SU-DHL-6 (cell line): ENCODE results near the gene STAC.

Experiments used
- H2AFZ ChIP-seq: fragments of 200-600 bp; sonication (generic); 2 replicates; pipeline ENCODE4 v1.6.1; 2014; ENCODE audit warnings: low read depth, mild to moderate bottlenecking, moderate library complexity, mixed read lengths, antibody characterized with exemption, low read length; ENCODE audit not compliant: severe bottlenecking
- H3F3A ChIP-seq: fragments of 200-600 bp; shearing (Covaris generic); 2 replicates; pipeline ENCODE4 v1.6.0; 2016; ENCODE audit warnings: antibody characterized with exemption, mild to moderate bottlenecking; ENCODE audit not compliant: insufficient read depth
- H3K27ac ChIP-seq: fragments of 200-600 bp; sonication (generic); 2 replicates; pipeline ENCODE4 v1.5.1; 2016; ENCODE audit warnings: low read depth, mild to moderate bottlenecking, low read length, moderate library complexity, mixed read lengths
- H3K27me3 ChIP-seq: fragments of 200-600 bp; sonication (generic), shearing (Covaris generic); 2 replicates; pipeline ENCODE4 v1.6.0; 2014; ENCODE audit warnings: mild to moderate bottlenecking, low read length
- H3K36me3 ChIP-seq: fragments of 200-600 bp; sonication (generic); 2 replicates; pipeline ENCODE4 v1.6.1; 2014; ENCODE audit warnings: mild to moderate bottlenecking, low read length, mixed read lengths
- H3K4me2 ChIP-seq: fragments of 300-600, 200-600 bp; shearing (Covaris generic), sonication (generic); 2 replicates; pipeline ENCODE4 v1.6.0; 2014; ENCODE audit warnings: low read length, low read depth, mild to moderate bottlenecking; ENCODE audit not compliant: poor library complexity, severe bottlenecking
- H3K4me3 ChIP-seq: fragments of 200-600 bp; sonication (generic); 2 replicates; pipeline ENCODE4 v1.5.1; 2014; ENCODE audit warnings: antibody characterized with exemption, low read length, mild to moderate bottlenecking, mixed read lengths; ENCODE audit not compliant: insufficient read depth, poor library complexity, severe bottlenecking
- H3K79me2 ChIP-seq: fragments of 200-600 bp; sonication (generic); 2 replicates; pipeline ENCODE4 v1.6.1; 2014; ENCODE audit warnings: mild to moderate bottlenecking, low read length, moderate library complexity; ENCODE audit not compliant: insufficient read depth
- H3K9ac ChIP-seq: fragments of 200-600 bp; sonication (generic); 2 replicates; pipeline ENCODE4 v1.7.0; 2014; ENCODE audit warnings: mild to moderate bottlenecking, low read length
- H3K9me2 ChIP-seq: fragments of 200-600 bp; sonication (generic); replicated peaks from 2 replicates; pipeline ENCODE4 v1.6.1; 2014; ENCODE audit warnings: low read length; ENCODE audit not compliant: insufficient read depth
- H3K9me3 ChIP-seq: fragments of 200-600 bp; sonication (generic); 2 replicates; pipeline ENCODE4 v1.6.1; 2014; ENCODE audit warnings: low read length, mixed read lengths; ENCODE audit not compliant: insufficient read depth
- H4K20me1 ChIP-seq: fragments of 200-600 bp; sonication (generic); 2 replicates; pipeline ENCODE4 v1.6.1; 2014; ENCODE audit warnings: low read depth, mild to moderate bottlenecking, antibody characterized with exemption, low read length, moderate library complexity, mixed read lengths
- CTCF ChIP-seq: fragments of 200-600 bp; sonication (generic); IDR thresholded peaks from one replicate; pipeline ENCODE4 v1.5.1; 2017; ENCODE audit warnings: antibody characterized with exemption, mild to moderate bottlenecking, low read length, moderate library complexity; ENCODE audit not compliant: insufficient read depth, poor library complexity, severe bottlenecking
- EZH2phosphoT487 ChIP-seq: fragments of 200-600 bp; sonication (generic), shearing (Covaris generic); conservative IDR thresholded peaks from 2 replicates; pipeline ENCODE4 v1.6.1; 2018; ENCODE audit warnings: mild to moderate bottlenecking, antibody characterized with exemption, low read length, moderate library complexity, mixed read lengths

The STAC gene

GRCh38 chr3:36489101-36489500 lies 108.8 kb downstream of the STAC start:
- Histone ChIP-seq H3K9ac (no peak overlapping the region), H3F3A (no peaks in the 10 kb centered on the region), H3K9me3 (no peaks in the 10 kb centered on the region), H2AFZ (no peak overlapping the region), H3K79me2 (no peaks in the 10 kb centered on the region), H3K27ac (no peak overlapping the region), H3K9me2 (no peaks in the 10 kb centered on the region), H3K4me3 (no peak overlapping the region), H3K4me2 (no peak overlapping the region), H3K27me3 (no peaks in the 10 kb centered on the region), H4K20me1 (no peaks in the 10 kb centered on the region), H3K36me3 (no peaks in the 10 kb centered on the region)
- TF ChIP-seq EZH2phosphoT487 (no peak), CTCF (no peak)

GRCh38 chr3:36489679-36490425 lies 109.5 kb downstream of the STAC start:
- TF ChIP-seq EZH2phosphoT487 = no peak
- TF ChIP-seq CTCF = no peak
- Histone ChIP-seq H3F3A (no peaks in the 10 kb centered on the region), H3K4me2 (no peak overlapping the region), H3K9me2 (no peaks in the 10 kb centered on the region), H3K79me2 (no peaks in the 10 kb centered on the region), H3K9me3 (no peaks in the 10 kb centered on the region), H3K36me3 (no peaks in the 10 kb centered on the region), H2AFZ (no peak overlapping the region), H3K27ac (no peak overlapping the region), H3K27me3 (no peaks in the 10 kb centered on the region), H3K4me3 (no peak overlapping the region), H3K9ac (no peak overlapping the region), H4K20me1 (no peaks in the 10 kb centered on the region)

GRCh38 chr3:36493051-36493450 lies 112.7 kb downstream of the STAC start:
- Histone ChIP-seq H3K27me3 (no peaks in the 10 kb centered on the region), H2AFZ (no peak overlapping the region), H3K4me3 (no peak overlapping the region), H3K9ac (no peak overlapping the region), H3K4me2 (no peak overlapping the region), H3K79me2 (no peaks in the 10 kb centered on the region), H3F3A (no peaks in the 10 kb centered on the region), H4K20me1 (no peaks in the 10 kb centered on the region), H3K36me3 (no peaks in the 10 kb centered on the region), H3K9me3 (no peaks in the 10 kb centered on the region), H3K27ac (no peak overlapping the region), H3K9me2 (no peaks in the 10 kb centered on the region)
- TF ChIP-seq EZH2phosphoT487 = no peak
- no peak for TF ChIP-seq CTCF
